B cell (primary cell): Measurements from ENCODE around the gene SLU7. TPM values are rescaled to one million over a fixed set of nuclear protein-coding genes. Genes with fewer than 3 reads are reported as not detected.

ENCODE experiments used
- ATAC-seq: fragments of 200-7000 bp; cut with Tn5 transposase; one replicate; pipeline ENCODE4 v1.10.0; 2021; ENCODE audit warnings: low read depth, mild to moderate bottlenecking, moderate number of reproducible peaks, moderate library complexity
- CTCF ChIA-PET: fragments of 350-600 bp; sonication (Branson Sonifier 250); formaldehyde crosslinking; loops from one replicate; lab custom pipeline; 2021; ENCODE audit warnings: antibody characterized with exemption, inconsistent platforms; lab: Charles Lee
- POLR2A ChIA-PET: fragments of 350-600 bp; sonication (Branson Sonifier 250); formaldehyde crosslinking; loops from one replicate; lab custom pipeline; 2021; ENCODE audit warnings: antibody characterized with exemption; lab: Charles Lee
- DNase-seq: peaks from one replicate; pipeline ENCODE4 v3.0.0; 2013
- H2AFZ ChIP-seq: 2 replicates; pipeline ENCODE4 v1.6.1; 2012; ENCODE audit warnings: mild to moderate bottlenecking, low read depth, low read length; ENCODE audit not compliant: insufficient read depth, poor library complexity, severe bottlenecking
- H3K27ac ChIP-seq, 2 donors: 1 replicate in 1 of 2; 2 replicates in 1 of 2; pipeline ENCODE4 v1.5.1; 2012 to 2013; ENCODE audit warnings: low read length in 2 of 2, mild to moderate bottlenecking in 2 of 2, moderate library complexity in 1 of 2
- H3K27me3 ChIP-seq, 4 experiments: fragments of 200-600 bp in 1 of 4; sonication (generic) in 1 of 4; replicated peaks in 1 of 4; 1 replicate in 2 of 4; 2 replicates in 2 of 4; pipeline versions ENCODE4 v1.6.1 to v1.7.0; 2013 to 2016; ENCODE audit warnings: low read length in 3 of 4, mild to moderate bottlenecking in 2 of 4, mixed read lengths in 1 of 4, moderate library complexity in 1 of 4; ENCODE audit not compliant: insufficient read depth in 4 of 4, control insufficient read depth in 3 of 4; ENCODE audit errors: control extremely low read depth in 1 of 4
- H3K36me3 ChIP-seq, 2 experiments: replicated peaks in 1 of 2; 1 replicate in 1 of 2; 2 replicates in 1 of 2; pipeline versions ENCODE4 v1.6.1 to v1.7.1; 2013; ENCODE audit warnings: low read length in 1 of 2; ENCODE audit not compliant: insufficient read depth in 2 of 2, control insufficient read depth in 1 of 2; ENCODE audit errors: control extremely low read depth in 1 of 2, extremely low read depth in 1 of 2
- H3K4me1 ChIP-seq, 2 donors: fragments of 200-600 bp in 1 of 2; sonication (generic) in 1 of 2; 1 replicate in 1 of 2; 2 replicates in 1 of 2; pipeline versions ENCODE4 v1.5.1 to v1.6.1; 2013 to 2017; ENCODE audit warnings: low read length in 2 of 2; ENCODE audit not compliant: control insufficient read depth in 2 of 2, insufficient read depth in 2 of 2
- H3K4me2 ChIP-seq: replicated peaks from 2 replicates; pipeline ENCODE3; 2012; ENCODE audit warnings: mild to moderate bottlenecking, low read depth, low read length; ENCODE audit not compliant: poor library complexity, severe bottlenecking
- H3K4me3 ChIP-seq, 5 experiments: fragments of 200-600 bp in 1 of 5; sonication (generic) in 1 of 5; 1 replicate in 3 of 5; 2 replicates in 2 of 5; pipeline versions ENCODE4 v1.5.1 to v1.7.0; 2011 to 2016; ENCODE audit warnings: low read length in 4 of 5, mild to moderate bottlenecking in 4 of 5, low read depth in 2 of 5, control low read depth in 1 of 5, moderate library complexity in 1 of 5; ENCODE audit not compliant: insufficient read depth in 1 of 5; ENCODE audit errors: control extremely low read depth in 1 of 5, extremely low read depth in 1 of 5
- H3K79me2 ChIP-seq: fragments of 200-600 bp; sonication (generic); one replicate; pipeline ENCODE4 v1.6.0; 2016; ENCODE audit warnings: low read length; ENCODE audit not compliant: control insufficient read depth, insufficient read depth
- H3K9ac ChIP-seq: fragments of 200-600 bp; sonication (generic); 2 replicates; pipeline ENCODE4 v1.6.1; 2017; ENCODE audit warnings: mild to moderate bottlenecking, low read length, moderate library complexity
- H3K9me3 ChIP-seq, 3 donors: one replicate each; pipeline versions ENCODE4 v1.6.1 to v1.7.1; 2013; ENCODE audit warnings: low read length in 2 of 3; ENCODE audit not compliant: control insufficient read depth in 2 of 3, insufficient read depth in 1 of 3; ENCODE audit errors: control extremely low read depth in 1 of 3
- H4K20me1 ChIP-seq: 2 replicates; pipeline ENCODE4 v1.6.0; 2012; ENCODE audit warnings: mild to moderate bottlenecking, low read length; ENCODE audit not compliant: insufficient read depth, control insufficient read depth, poor library complexity, severe bottlenecking
- H3K27ac Mint-ChIP-seq: one replicate; pipeline ENCODE4 v1.8.0; 2021; ENCODE audit warnings: mixed read lengths
- H3K27me3 Mint-ChIP-seq: one replicate; pipeline ENCODE4 v1.8.0; 2021; ENCODE audit warnings: mixed read lengths
- H3K4me1 Mint-ChIP-seq: one replicate; pipeline ENCODE4 v1.8.0; 2021; ENCODE audit warnings: mixed read lengths
- H3K4me3 Mint-ChIP-seq: one replicate; pipeline ENCODE4 v1.8.0; 2021; ENCODE audit warnings: mixed read lengths
- H3K9me3 Mint-ChIP-seq: one replicate; pipeline ENCODE4 v1.8.0; 2022; ENCODE audit warnings: mixed read lengths; ENCODE audit not compliant: insufficient read depth
- CTCF ChIP-seq: fragments of 200-600 bp; IDR thresholded peaks from one replicate; pipeline ENCODE4 v1.8.0; 2022; ENCODE audit warnings: antibody characterized with exemption, mild to moderate bottlenecking
- EZH2 ChIP-seq: IDR thresholded peaks from 2 replicates; pipeline ENCODE4 v1.6.1; 2012; ENCODE audit warnings: borderline replicate concordance, low read depth, mild to moderate bottlenecking, moderate library complexity, low read length; ENCODE audit not compliant: insufficient read depth, poor library complexity, severe bottlenecking
- WGBS: methylation state at CpG from one replicate; pipeline ENCODE4 v1.1.5; 2013; ENCODE audit warnings: missing lambda C conversion rate; ENCODE audit not compliant: insufficient coverage; 5-methylcytosine and 5-hydroxymethylcytosine counted together
- intact Hi-C: fragments of 100-400 bp; cut with micrococcal nuclease; formaldehyde crosslinking; loops from one replicate; pipeline ENCODE4 v1.10.0; 2022
- polyA plus RNA-seq: library from polyadenylated mRNA; depleted of rRNA; stranded (reverse); fragments of >200 nt; gene quantifications from 2 replicates; pipeline ENCODE4 v1.2.3, GENCODE V29; 2012
- total RNA-seq, 2 donors: library from RNA; stranded (reverse); fragments of 120-200 nt in 1 of 2; gene quantifications; 1 replicate in 1 of 2; 2 replicates in 1 of 2; pipeline versions ENCODE4 v1.2.3 to v1.2.4, GENCODE V29; 2013 to 2022

SLU7 gene
- total and polyA plus RNA-seq, 2 donors (not counting 1 experiment from before 2014, with no cell fraction given): 30.8 to 68.3 TPM

DNA sequence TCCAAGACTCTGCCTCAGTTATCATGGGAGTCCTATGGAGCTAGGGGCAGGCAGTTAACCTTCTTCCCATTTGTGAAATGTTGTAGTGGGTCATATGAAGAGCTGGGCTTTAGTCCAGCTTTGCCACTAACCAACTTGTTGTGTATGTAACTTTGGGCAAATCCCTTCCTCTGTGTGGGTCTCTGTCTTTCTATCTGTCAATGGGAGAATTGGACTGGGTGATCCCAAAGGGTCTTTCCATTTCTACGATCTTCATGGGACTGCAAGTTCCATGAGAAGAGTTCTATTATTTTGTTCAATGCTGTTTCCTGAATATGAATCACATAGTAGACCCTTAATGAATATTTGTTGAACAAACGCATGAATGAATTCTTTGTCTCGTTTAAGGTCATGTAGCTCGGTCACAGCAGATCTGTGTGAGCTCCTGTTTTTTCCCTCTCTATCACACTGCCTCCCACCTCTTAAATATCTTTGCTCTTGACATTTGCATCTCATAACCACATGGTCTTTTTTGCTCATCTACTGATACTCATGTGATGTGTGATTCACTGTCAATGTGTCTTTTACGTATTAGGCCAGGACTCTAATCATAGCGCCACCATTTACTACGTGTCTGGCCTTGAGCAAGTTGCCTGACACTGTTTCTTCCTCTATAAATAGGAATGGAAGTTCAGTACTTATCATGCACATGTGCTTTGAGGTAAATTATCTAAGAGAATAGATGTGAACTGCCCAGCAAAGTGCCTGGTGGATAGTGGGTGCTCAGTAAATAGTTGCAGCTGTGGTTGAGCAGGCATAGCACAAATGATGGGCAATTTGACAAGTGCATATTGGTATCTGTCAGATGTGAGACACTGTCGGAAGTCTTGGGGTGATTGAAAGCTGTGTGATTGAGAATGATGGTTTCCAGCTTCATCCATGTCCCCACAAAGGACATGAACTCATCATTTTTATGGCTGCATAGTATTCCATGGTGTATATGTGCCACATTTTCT lies 40.2 kb upstream of the SLU7 start:
- Histone ChIP-seq H2AFZ (no peak overlapping the region), H3K27ac (no peak overlapping the region)
- peaks cover 5% of the 10 kb centered on the region for H3K27me3 Mint-ChIP-seq

More for the DNA sequence above, 40.2 kb upstream of the SLU7 start:
- Mint-ChIP-seq H3K4me1 (peaks cover 15% of the 10 kb centered on the region), H3K27ac (no peak overlapping the region), H3K9me3 (no peaks in the 10 kb centered on the region), H3K4me3 (no peak overlapping the region)
- Histone ChIP-seq H3K4me3 (no peak overlapping the region), H3K36me3 (no peaks in the 10 kb centered on the region), H3K27me3 (peaks cover 0 to 12% (median 0%) of the 10 kb centered on the region in 4 experiments), H3K9ac (no peak overlapping the region), H4K20me1 (no peaks in the 10 kb centered on the region), H3K4me1 (peaks cover 0 to 3% of the 10 kb centered on the region in 2 donors), H3K9me3 (no peaks in the 10 kb centered on the region), H3K4me2 (no peak overlapping the region), H3K79me2 (no peaks in the 10 kb centered on the region)
- DNase-seq (no peak), ATAC-seq (peak; percentile 66)
- ChIA-PET POLR2A (no interaction called here), CTCF (interaction anchor here (0.9 to 2.9 kb wide), 3 partner anchors 8 to 49 kb away, joined by 3 to 37 read pairs (median 3); no protein-coding TSS in a partner anchor)
- 80% methylated on average over 1 of the region's 8 CpGs for WGBS
- TF ChIP-seq CTCF (no peak), EZH2 (no peak)
- intact Hi-C loops: no loop called here
